HepG2 (cell line): Measurements from ENCODE around the gene PELO. TPM values are rescaled to one million over a fixed set of nuclear protein-coding genes. Genes with fewer than 3 reads are reported as not detected.

ENCODE experiments used
- CAMTA2 ChIP-seq: sonication (generic); formaldehyde crosslinking; IDR thresholded peaks from 2 replicates; pipeline ENCODE4 v1.4.0; 2020; ENCODE audit warnings: mild to moderate bottlenecking, missing genetic modification reagents, borderline replicate concordance
- DNMT1 ChIP-seq: sonication (generic); formaldehyde crosslinking; IDR thresholded peaks from 2 replicates; pipeline ENCODE4 v1.5.1; 2020; ENCODE audit warnings: mild to moderate bottlenecking, missing genetic modification reagents
- HDAC6 ChIP-seq: fragments of 200-600 bp; sonication (generic); IDR thresholded peaks from 2 replicates; pipeline ENCODE4 v1.7.0; 2017; ENCODE audit warnings: mild to moderate bottlenecking, antibody characterized with exemption, low read length, low read depth
- JUND ChIP-seq: sonication (generic); formaldehyde crosslinking; IDR thresholded peaks from 2 replicates; pipeline ENCODE4 v1.8.0; 2022; ENCODE audit warnings: mild to moderate bottlenecking, missing genetic modification reagents
- LCORL ChIP-seq, 2 experiments: fragments of 450-650 bp in 1 of 2; sonication (generic) in 1 of 2; formaldehyde crosslinking in 1 of 2; IDR thresholded peaks; 2 replicates each; pipeline versions ENCODE4 v1.5.0 to v1.6.1; 2017 to 2020; ENCODE audit warnings: antibody characterized with exemption in 1 of 2, missing genetic modification reagents in 1 of 2
- MIER2 ChIP-seq: IDR thresholded peaks from 2 replicates; pipeline ENCODE4 v1.6.1; 2016; ENCODE audit warnings: missing biosample characterization, missing genetic modification reagents
- MTF1 ChIP-seq: sonication (generic); formaldehyde crosslinking; IDR thresholded peaks from 2 replicates; pipeline ENCODE4 v1.5.0; 2020; ENCODE audit warnings: missing genetic modification reagents
- NFKBIZ ChIP-seq: IDR thresholded peaks from 2 replicates; pipeline ENCODE4 v1.6.1; 2018; ENCODE audit warnings: missing genetic modification reagents, missing compliant biosample characterization
- ONECUT2 ChIP-seq: sonication (generic); formaldehyde crosslinking; IDR thresholded peaks from 2 replicates; pipeline ENCODE4 v1.4.0; 2020; ENCODE audit warnings: missing genetic modification reagents
- PCBP1 ChIP-seq: fragments of 200-400 bp; formaldehyde crosslinking; IDR thresholded peaks from 2 replicates; pipeline ENCODE4 v1.6.1; 2017; ENCODE audit warnings: mild to moderate bottlenecking, low read depth, low read length, borderline replicate concordance
- TAF1 ChIP-seq: sonication (generic); formaldehyde crosslinking; IDR thresholded peaks from 2 replicates; pipeline ENCODE4 v1.4.0; 2020; ENCODE audit warnings: missing genetic modification reagents
- ZBTB40 ChIP-seq, 2 experiments: fragments of 450-650 bp in 1 of 2; sonication (generic) in 1 of 2; formaldehyde crosslinking in 1 of 2; IDR thresholded peaks; 2 replicates each; pipeline versions ENCODE4 v1.6.1 to v1.8.0; 2016 to 2022; ENCODE audit warnings: antibody characterized with exemption in 1 of 2, mild to moderate bottlenecking in 1 of 2, missing genetic modification reagents in 1 of 2
- ZFP82 ChIP-seq: sonication (generic); formaldehyde crosslinking; IDR thresholded peaks from 2 replicates; pipeline ENCODE4 v1.5.1; 2020; ENCODE audit warnings: mild to moderate bottlenecking, missing genetic modification reagents, borderline replicate concordance
- ZFX ChIP-seq: sonication (generic); formaldehyde crosslinking; IDR thresholded peaks from 2 replicates; pipeline ENCODE4 v1.4.0; 2020; ENCODE audit warnings: mild to moderate bottlenecking, low read depth, missing genetic modification reagents, moderate library complexity
- ZNF713 ChIP-seq: sonication (generic); formaldehyde crosslinking; IDR thresholded peaks from 2 replicates; pipeline ENCODE4 v1.4.0; 2020; ENCODE audit warnings: mild to moderate bottlenecking, missing genetic modification reagents
- polyA plus RNA-seq, 8 experiments: library from polyadenylated mRNA; depleted of rRNA in 3 of 8; stranded (reverse) in 7 of 8; unstranded in 1 of 8; fragments of >200 nt; fragmentation: Illumina TruSeq in 4 of 8; extraction: Trizol in 4 of 8; gene quantifications; 2 replicates each; pipeline versions ENCODE4 v1.2.1 to v1.2.3, GENCODE V29; 2011 to 2016; ENCODE audit warnings: low read depth in 4 of 8, missing spikeins in 1 of 8, mixed read lengths in 1 of 8; ENCODE audit not compliant: insufficient read depth in 1 of 8
- total RNA-seq, 5 experiments: library from RNA; depleted of rRNA; stranded (reverse); fragments of >200 nt; fragmentation: Illumina TruSeq; extraction: Trizol; gene quantifications; 2 replicates each; pipeline ENCODE4 v1.2.3, GENCODE V29; 2016; ENCODE audit warnings: low read depth in 1 of 5
- TF ChIP-seq, protein P1 (sequence below): sonication (generic); formaldehyde crosslinking; IDR thresholded peaks from 2 replicates; pipeline ENCODE4 v1.5.0; 2020; ENCODE audit warnings: missing genetic modification reagents, mild to moderate bottlenecking, borderline replicate concordance

PELO gene
- total and polyA plus RNA-seq, 2 of the 13 experiments (the other 11 are each of a cell fraction or from before 2014, with no cell fraction given): 19.0 to 23.9 TPM

GRCh38 chr5:52800394-52801213 is 12.9 kb downstream of the PELO start (continued):
- TF ChIP-seq ZBTB40 (IDR thresholded peaks at IDR 0.05) (no peak), ZBTB40 (CRISPR knock-in tag; IDR thresholded peaks at IDR 0.05) (peak; percentile 84; the same call in 1 of the 2 replicates), TAF1 (peak; percentile 18; the same call in 1 of the 2 replicates), LCORL (IDR thresholded peaks at IDR 0.05) (no peak), LCORL (CRISPR knock-in tag; IDR thresholded peaks at IDR 0.05) (no peak; the same call in 1 of the 2 replicates), ZFX (CRISPR knock-in tag) (peak; percentile 83), ZNF713 (CRISPR knock-in tag) (0 out of 2 replicates have a peak, but pooled peaks have one; percentile 3), HDAC6 (no peak), MTF1 (CRISPR knock-in tag) (no peak), DNMT1 (CRISPR knock-in tag) (0 out of 2 replicates have a peak, but pooled peaks have one; percentile 39), MIER2 (no peak), PCBP1 (no peak), JUND (no peak), ONECUT2 (CRISPR knock-in tag) (no peak), ZFP82 (CRISPR knock-in tag) (no peak), CAMTA2 (CRISPR knock-in tag) (peak; percentile 65), NFKBIZ (no peak; the same call in 1 of the 2 replicates)
- TF ChIP-seq, protein P1, sequence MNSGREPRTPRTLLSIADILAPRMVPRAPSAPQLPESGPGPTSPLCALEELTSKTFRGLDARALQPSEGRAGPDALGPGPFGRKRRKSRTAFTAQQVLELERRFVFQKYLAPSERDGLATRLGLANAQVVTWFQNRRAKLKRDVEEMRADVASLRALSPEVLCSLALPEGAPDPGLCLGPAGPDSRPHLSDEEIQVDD (CRISPR knock-in tag): no peak
